Astrocyte of the spinal cord (primary cell): Measurements from ENCODE around the gene MDGA2.

Experiments used
- DNase-seq: peaks from one replicate; pipeline ENCODE4 v3.0.0; 2011; ENCODE audit warnings: low read depth, low spot score
- H3K4me3 ChIP-seq: 2 replicates; pipeline ENCODE4 v1.5.1; 2011; ENCODE audit warnings: low read depth, mild to moderate bottlenecking, low read length, moderate library complexity
- CTCF ChIP-seq: IDR thresholded peaks from 2 replicates; pipeline ENCODE4 v1.5.1; 2012; ENCODE audit warnings: low read depth, mild to moderate bottlenecking, low read length, inconsistent platforms
- in situ Hi-C: cut with HindIII; loops from 2 replicates; pipeline ENCODE4 v1.10.0; 2017; ENCODE audit warnings: low sequenced_read_pairs

Gene MDGA2

GRCh38 chr14:47595552-47595951 lies 79.9 kb downstream of the MDGA2 start:
- DNase-seq = no peak
- no peak for TF ChIP-seq CTCF
- in situ Hi-C loops = no loop called here
- H3K4me3 ChIP-seq = no peak overlapping the region

- no peak overlapping the region for H3K4me3 ChIP-seq
- in situ Hi-C loops = no loop called here
- no peak for TF ChIP-seq CTCF
- DNase-seq = no peak
Measured at GRCh38 chr14:47590767-47591495, 84.5 kb downstream of the MDGA2 start.

GRCh38 chr14:47585447-47585846 lies 90.0 kb downstream of the MDGA2 start:
- no peak overlapping the region for H3K4me3 ChIP-seq
- DNase-seq = no peak
- no peak for TF ChIP-seq CTCF
- in situ Hi-C loops = no loop called here

GRCh38 chr14:47567273-47567672 lies 108.1 kb downstream of the MDGA2 start:
- in situ Hi-C loops = no loop called here
- DNase-seq = no peak
- no peak overlapping the region for H3K4me3 ChIP-seq
- TF ChIP-seq CTCF = no peak

- in situ Hi-C loops = no loop called here
- no peak for TF ChIP-seq CTCF
Measured at GRCh38 chr14:47557894-47558293, 117.5 kb downstream of the MDGA2 start.

GRCh38 chr14:47555333-47555732 lies 120.1 kb downstream of the MDGA2 start:
- H3K4me3 ChIP-seq = no peak overlapping the region
- in situ Hi-C loops = no loop called here
- TF ChIP-seq CTCF = no peak
- no peak for DNase-seq

More at GRCh38 chr14:47557894-47558293, 117.5 kb downstream of the MDGA2 start:
- H3K4me3 ChIP-seq = no peak overlapping the region
- no peak for DNase-seq

GRCh38 chr14:47549886-47550285 lies 125.5 kb downstream of the MDGA2 start:
- no peak for TF ChIP-seq CTCF
- DNase-seq = no peak
- in situ Hi-C loops = no loop called here
- H3K4me3 ChIP-seq = no peak overlapping the region
